ENCODE data around the gene RADX.

DNA sequence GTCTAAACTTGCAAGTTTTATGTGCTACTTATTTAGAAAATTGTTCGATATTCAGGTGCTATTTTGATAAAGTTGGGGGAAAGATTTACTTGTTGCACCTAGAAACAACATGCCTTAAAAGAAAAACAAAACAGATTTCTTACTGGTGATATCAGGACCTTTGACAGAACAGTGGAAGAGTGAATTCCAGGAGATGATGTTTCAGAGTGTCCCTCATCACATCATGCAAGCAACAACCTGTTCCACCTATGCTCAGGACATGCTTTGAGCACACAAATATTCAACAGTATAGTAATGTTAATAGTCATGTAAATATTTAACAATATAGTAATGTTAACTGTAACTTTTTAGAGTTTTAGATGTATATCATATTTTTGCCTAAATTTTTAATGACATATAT, 90.9 kb downstream of the RADX start:
- TF ChIP-seq, protein P1, sequence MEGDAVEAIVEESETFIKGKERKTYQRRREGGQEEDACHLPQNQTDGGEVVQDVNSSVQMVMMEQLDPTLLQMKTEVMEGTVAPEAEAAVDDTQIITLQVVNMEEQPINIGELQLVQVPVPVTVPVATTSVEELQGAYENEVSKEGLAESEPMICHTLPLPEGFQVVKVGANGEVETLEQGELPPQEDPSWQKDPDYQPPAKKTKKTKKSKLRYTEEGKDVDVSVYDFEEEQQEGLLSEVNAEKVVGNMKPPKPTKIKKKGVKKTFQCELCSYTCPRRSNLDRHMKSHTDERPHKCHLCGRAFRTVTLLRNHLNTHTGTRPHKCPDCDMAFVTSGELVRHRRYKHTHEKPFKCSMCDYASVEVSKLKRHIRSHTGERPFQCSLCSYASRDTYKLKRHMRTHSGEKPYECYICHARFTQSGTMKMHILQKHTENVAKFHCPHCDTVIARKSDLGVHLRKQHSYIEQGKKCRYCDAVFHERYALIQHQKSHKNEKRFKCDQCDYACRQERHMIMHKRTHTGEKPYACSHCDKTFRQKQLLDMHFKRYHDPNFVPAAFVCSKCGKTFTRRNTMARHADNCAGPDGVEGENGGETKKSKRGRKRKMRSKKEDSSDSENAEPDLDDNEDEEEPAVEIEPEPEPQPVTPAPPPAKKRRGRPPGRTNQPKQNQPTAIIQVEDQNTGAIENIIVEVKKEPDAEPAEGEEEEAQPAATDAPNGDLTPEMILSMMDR (conservative IDR thresholded peaks at IDR 0.05 in 1 of 2, IDR thresholded peaks at IDR 0.05 in 1 of 2; ENCODE audit: low read depth in 1 of 2, low read length in 2 of 2) = no peak
- no peak for TF ChIP-seq EZH2 (IDR thresholded peaks at IDR 0.05; ENCODE audit: low read length, missing control alignments)
